WTC11 (cell line): ENCODE data around the gene TMEM204. TPM values are rescaled to one million over a fixed set of nuclear protein-coding genes. Genes with fewer than 3 reads are reported as not detected.

Source experiments
- ATAC-seq: fragments of 200-7000 bp; cut with Tn5 transposase; 2 replicates; pipeline ENCODE4 v1.10.0; 2021; ENCODE audit warnings: mild to moderate bottlenecking, moderate library complexity
- CTCF ChIA-PET: fragments of 300-600 bp; sonication (Branson Sonifier 250); formaldehyde crosslinking; loops from one replicate; lab custom pipeline; 2021; ENCODE audit warnings: antibody characterized with exemption; lab: Charles Lee
- POLR2A ChIA-PET: fragments of 350-600 bp; sonication (Branson Sonifier 250); formaldehyde crosslinking; loops from one replicate; lab custom pipeline; 2021; ENCODE audit warnings: antibody characterized with exemption; lab: Charles Lee
- DNase-seq: peaks from one replicate; pipeline ENCODE4 v3.0.0; 2021; ENCODE audit warnings: low spot score
- H3K27ac Mint-ChIP-seq: 2 replicates; pipeline ENCODE4 v1.8.0; 2021; ENCODE audit warnings: mixed read lengths
- H3K27me3 Mint-ChIP-seq: 2 replicates; pipeline ENCODE4 v1.8.0; 2021; ENCODE audit warnings: low read depth, mild to moderate bottlenecking, moderate library complexity, mixed read lengths
- H3K36me3 Mint-ChIP-seq: 2 replicates; pipeline ENCODE4 v1.8.0; 2021; ENCODE audit warnings: mixed read lengths
- H3K4me1 Mint-ChIP-seq: 2 replicates; pipeline ENCODE4 v1.8.0; 2022; ENCODE audit warnings: mixed read lengths
- H3K4me3 Mint-ChIP-seq: 2 replicates; pipeline ENCODE4 v1.8.0; 2021; ENCODE audit warnings: mild to moderate bottlenecking, moderate library complexity, mixed read lengths
- H3K9me3 Mint-ChIP-seq: 2 replicates; pipeline ENCODE4 v1.8.0; 2021; ENCODE audit warnings: mixed read lengths
- ETV6 ChIP-seq: sonication (generic); formaldehyde crosslinking; IDR thresholded peaks from 2 replicates; pipeline ENCODE4 v1.8.1; 2022; ENCODE audit warnings: mild to moderate bottlenecking, missing genetic modification reagents
- FOXJ3 ChIP-seq: sonication (generic); formaldehyde crosslinking; IDR thresholded peaks from 2 replicates; pipeline ENCODE4 v1.9.0; 2021; ENCODE audit warnings: missing genetic modification reagents, mild to moderate bottlenecking, borderline replicate concordance
- GABPB1 ChIP-seq: sonication (generic); formaldehyde crosslinking; IDR thresholded peaks from 2 replicates; pipeline ENCODE4 v1.8.1; 2023; ENCODE audit warnings: mild to moderate bottlenecking, missing genetic modification reagents
- JUN ChIP-seq: sonication (generic); formaldehyde crosslinking; IDR thresholded peaks from 2 replicates; pipeline ENCODE4 v1.8.0; 2023; ENCODE audit warnings: mild to moderate bottlenecking, missing genetic modification reagents
- KAT7 ChIP-seq: sonication (generic); formaldehyde crosslinking; IDR thresholded peaks from 2 replicates; pipeline ENCODE4 v1.8.1; 2023; ENCODE audit warnings: missing genetic modification reagents, mild to moderate bottlenecking, borderline replicate concordance
- MYBL2 ChIP-seq: sonication (generic); formaldehyde crosslinking; IDR thresholded peaks from 2 replicates; pipeline ENCODE4 v1.8.1; 2023; ENCODE audit warnings: mild to moderate bottlenecking, moderate library complexity, missing genetic modification reagents
- OVOL2 ChIP-seq: fragments of 250-450 bp; sonication (Bioruptor Pico); IDR thresholded peaks from 2 replicates; pipeline ENCODE4 v1.9.0; 2021; ENCODE audit warnings: mild to moderate bottlenecking, borderline replicate concordance
- PRRX2 ChIP-seq: fragments of 250-450 bp; sonication (Bioruptor Pico); IDR thresholded peaks from 2 replicates; pipeline ENCODE4 v1.8.0; 2021; ENCODE audit warnings: mild to moderate bottlenecking
- RORB ChIP-seq: fragments of 250-450 bp; sonication (Bioruptor Pico); IDR thresholded peaks from 2 replicates; pipeline ENCODE4 v1.9.0; 2021; ENCODE audit warnings: mild to moderate bottlenecking
- SMAD3 ChIP-seq: sonication (generic); formaldehyde crosslinking; IDR thresholded peaks from 2 replicates; pipeline ENCODE4 v1.8.0; 2022; ENCODE audit warnings: missing genetic modification reagents, mild to moderate bottlenecking, borderline replicate concordance
- TCF7 ChIP-seq: sonication (generic); formaldehyde crosslinking; IDR thresholded peaks from 2 replicates; pipeline ENCODE4 v1.8.0; 2022; ENCODE audit warnings: mild to moderate bottlenecking, low read depth, missing genetic modification reagents, moderate library complexity
- ZNF138 ChIP-seq: sonication (generic); formaldehyde crosslinking; conservative IDR thresholded peaks from 2 replicates; pipeline ENCODE4 v1.8.1; 2022; ENCODE audit warnings: mild to moderate bottlenecking, moderate library complexity, missing genetic modification reagents
- ZNF317 ChIP-seq: sonication (generic); formaldehyde crosslinking; IDR thresholded peaks from 2 replicates; pipeline ENCODE4 v1.8.1; 2023; ENCODE audit warnings: low read depth, mild to moderate bottlenecking, moderate library complexity, missing genetic modification reagents, borderline replicate concordance
- total RNA-seq: library from RNA; stranded (reverse); gene quantifications from 3 replicates; pipeline ENCODE4 v1.2.3, GENCODE V29; 2021
- TF ChIP-seq, protein P1 (sequence below): sonication (generic); formaldehyde crosslinking; IDR thresholded peaks from 2 replicates; pipeline ENCODE4 v1.8.1; 2022; ENCODE audit warnings: missing genetic modification reagents, borderline replicate concordance
- TF ChIP-seq, protein P2 (sequence below): fragments of 200-600 bp; IDR thresholded peaks from 2 replicates; pipeline ENCODE4 v1.8.0; 2022; ENCODE audit warnings: antibody characterized with exemption
- TF ChIP-seq, protein P3 (sequence below): sonication (generic); formaldehyde crosslinking; IDR thresholded peaks from 2 replicates; pipeline ENCODE4 v1.8.1; 2023; ENCODE audit warnings: mild to moderate bottlenecking, missing genetic modification reagents, moderate library complexity
- TF ChIP-seq, protein P4 (sequence below): sonication (generic); formaldehyde crosslinking; IDR thresholded peaks from 2 replicates; pipeline ENCODE4 v1.8.1; 2022; ENCODE audit warnings: mild to moderate bottlenecking, missing genetic modification reagents, moderate library complexity, borderline replicate concordance
- TF ChIP-seq, protein P5 (sequence below): sonication (generic); formaldehyde crosslinking; IDR thresholded peaks from 2 replicates; pipeline ENCODE4 v1.8.1; 2023; ENCODE audit warnings: mild to moderate bottlenecking, missing genetic modification reagents

The TMEM204 gene
- total RNA-seq, 1 experiment from 2014 or later: 0.35 TPM

DNA sequence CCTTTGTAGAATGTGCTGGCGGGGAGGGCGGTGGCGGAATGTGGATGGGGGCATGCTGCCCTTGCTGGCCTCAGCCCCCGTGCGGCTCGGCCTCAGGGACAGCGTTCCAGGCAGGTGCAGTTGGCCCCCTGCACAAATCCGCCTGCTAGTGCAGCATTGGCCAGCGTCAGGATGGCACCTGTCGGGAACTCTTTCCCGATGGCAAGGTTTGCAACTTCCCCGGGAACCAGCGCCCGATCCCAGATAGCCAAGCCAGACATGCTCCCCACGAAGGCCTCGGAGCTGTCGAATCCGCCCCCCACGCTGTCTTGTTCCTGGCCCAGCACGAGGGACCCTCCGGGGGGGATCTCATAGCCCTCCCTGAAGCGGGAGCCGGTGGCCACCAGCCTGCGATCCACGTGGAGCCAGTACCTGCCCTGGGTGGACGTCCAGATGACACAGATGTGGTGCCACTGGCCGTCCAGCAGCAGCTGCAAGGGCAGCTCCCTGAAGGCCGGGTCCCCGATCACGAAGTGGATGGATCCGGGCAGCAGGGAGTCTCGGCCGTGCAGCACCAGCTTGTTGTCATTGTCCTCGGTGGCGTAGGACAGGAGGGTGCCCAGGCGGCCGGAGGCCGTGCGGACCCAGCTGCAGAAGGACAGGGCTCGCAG lies 47.5 kb upstream of the TMEM204 start:
- no peak overlapping the region for H3K27ac Mint-ChIP-seq
- H3K4me3 Mint-ChIP-seq: no peak overlapping the region
- CTCF ChIA-PET: no interaction called here
- POLR2A ChIA-PET: no interaction called here
- peaks cover 19% of the 10 kb centered on the region for H3K27me3 Mint-ChIP-seq
- no peak for TF ChIP-seq OVOL2
- no peak for TF ChIP-seq SMAD3 (CRISPR knock-in tag)
- TF ChIP-seq, protein P1, sequence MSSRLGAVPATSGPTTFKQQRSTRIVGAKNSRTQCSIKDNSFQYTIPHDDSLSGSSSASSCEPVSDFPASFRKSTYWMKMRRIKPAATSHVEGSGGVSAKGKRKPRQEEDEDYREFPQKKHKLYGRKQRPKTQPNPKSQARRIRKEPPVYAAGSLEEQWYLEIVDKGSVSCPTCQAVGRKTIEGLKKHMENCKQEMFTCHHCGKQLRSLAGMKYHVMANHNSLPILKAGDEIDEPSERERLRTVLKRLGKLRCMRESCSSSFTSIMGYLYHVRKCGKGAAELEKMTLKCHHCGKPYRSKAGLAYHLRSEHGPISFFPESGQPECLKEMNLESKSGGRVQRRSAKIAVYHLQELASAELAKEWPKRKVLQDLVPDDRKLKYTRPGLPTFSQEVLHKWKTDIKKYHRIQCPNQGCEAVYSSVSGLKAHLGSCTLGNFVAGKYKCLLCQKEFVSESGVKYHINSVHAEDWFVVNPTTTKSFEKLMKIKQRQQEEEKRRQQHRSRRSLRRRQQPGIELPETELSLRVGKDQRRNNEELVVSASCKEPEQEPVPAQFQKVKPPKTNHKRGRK (CRISPR knock-in tag): no peak
- TF ChIP-seq PRRX2 (CRISPR knock-in tag): no peak
- TF ChIP-seq GABPB1 (CRISPR knock-in tag): no peak
- TF ChIP-seq JUN (CRISPR knock-in tag): no peak
- TF ChIP-seq KAT7: no peak
- TF ChIP-seq ETV6 (CRISPR knock-in tag): no peak
- TF ChIP-seq RORB (CRISPR knock-in tag): no peak
- TF ChIP-seq, protein P2, sequence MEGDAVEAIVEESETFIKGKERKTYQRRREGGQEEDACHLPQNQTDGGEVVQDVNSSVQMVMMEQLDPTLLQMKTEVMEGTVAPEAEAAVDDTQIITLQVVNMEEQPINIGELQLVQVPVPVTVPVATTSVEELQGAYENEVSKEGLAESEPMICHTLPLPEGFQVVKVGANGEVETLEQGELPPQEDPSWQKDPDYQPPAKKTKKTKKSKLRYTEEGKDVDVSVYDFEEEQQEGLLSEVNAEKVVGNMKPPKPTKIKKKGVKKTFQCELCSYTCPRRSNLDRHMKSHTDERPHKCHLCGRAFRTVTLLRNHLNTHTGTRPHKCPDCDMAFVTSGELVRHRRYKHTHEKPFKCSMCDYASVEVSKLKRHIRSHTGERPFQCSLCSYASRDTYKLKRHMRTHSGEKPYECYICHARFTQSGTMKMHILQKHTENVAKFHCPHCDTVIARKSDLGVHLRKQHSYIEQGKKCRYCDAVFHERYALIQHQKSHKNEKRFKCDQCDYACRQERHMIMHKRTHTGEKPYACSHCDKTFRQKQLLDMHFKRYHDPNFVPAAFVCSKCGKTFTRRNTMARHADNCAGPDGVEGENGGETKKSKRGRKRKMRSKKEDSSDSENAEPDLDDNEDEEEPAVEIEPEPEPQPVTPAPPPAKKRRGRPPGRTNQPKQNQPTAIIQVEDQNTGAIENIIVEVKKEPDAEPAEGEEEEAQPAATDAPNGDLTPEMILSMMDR: no peak
- no peak for TF ChIP-seq FOXJ3
- TF ChIP-seq TCF7 (CRISPR knock-in tag): no peak
- TF ChIP-seq, protein P3, sequence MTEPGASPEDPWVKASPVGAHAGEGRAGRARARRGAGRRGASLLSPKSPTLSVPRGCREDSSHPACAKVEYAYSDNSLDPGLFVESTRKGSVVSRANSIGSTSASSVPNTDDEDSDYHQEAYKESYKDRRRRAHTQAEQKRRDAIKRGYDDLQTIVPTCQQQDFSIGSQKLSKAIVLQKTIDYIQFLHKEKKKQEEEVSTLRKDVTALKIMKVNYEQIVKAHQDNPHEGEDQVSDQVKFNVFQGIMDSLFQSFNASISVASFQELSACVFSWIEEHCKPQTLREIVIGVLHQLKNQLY (CRISPR knock-in tag): no peak
- no peak for TF ChIP-seq MYBL2 (CRISPR knock-in tag)
- TF ChIP-seq, protein P4, sequence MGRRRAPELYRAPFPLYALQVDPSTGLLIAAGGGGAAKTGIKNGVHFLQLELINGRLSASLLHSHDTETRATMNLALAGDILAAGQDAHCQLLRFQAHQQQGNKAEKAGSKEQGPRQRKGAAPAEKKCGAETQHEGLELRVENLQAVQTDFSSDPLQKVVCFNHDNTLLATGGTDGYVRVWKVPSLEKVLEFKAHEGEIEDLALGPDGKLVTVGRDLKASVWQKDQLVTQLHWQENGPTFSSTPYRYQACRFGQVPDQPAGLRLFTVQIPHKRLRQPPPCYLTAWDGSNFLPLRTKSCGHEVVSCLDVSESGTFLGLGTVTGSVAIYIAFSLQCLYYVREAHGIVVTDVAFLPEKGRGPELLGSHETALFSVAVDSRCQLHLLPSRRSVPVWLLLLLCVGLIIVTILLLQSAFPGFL (CRISPR knock-in tag): no peak
- TF ChIP-seq ZNF138: no peak
- TF ChIP-seq ZNF317 (CRISPR knock-in tag): no peak
- TF ChIP-seq, protein P5, sequence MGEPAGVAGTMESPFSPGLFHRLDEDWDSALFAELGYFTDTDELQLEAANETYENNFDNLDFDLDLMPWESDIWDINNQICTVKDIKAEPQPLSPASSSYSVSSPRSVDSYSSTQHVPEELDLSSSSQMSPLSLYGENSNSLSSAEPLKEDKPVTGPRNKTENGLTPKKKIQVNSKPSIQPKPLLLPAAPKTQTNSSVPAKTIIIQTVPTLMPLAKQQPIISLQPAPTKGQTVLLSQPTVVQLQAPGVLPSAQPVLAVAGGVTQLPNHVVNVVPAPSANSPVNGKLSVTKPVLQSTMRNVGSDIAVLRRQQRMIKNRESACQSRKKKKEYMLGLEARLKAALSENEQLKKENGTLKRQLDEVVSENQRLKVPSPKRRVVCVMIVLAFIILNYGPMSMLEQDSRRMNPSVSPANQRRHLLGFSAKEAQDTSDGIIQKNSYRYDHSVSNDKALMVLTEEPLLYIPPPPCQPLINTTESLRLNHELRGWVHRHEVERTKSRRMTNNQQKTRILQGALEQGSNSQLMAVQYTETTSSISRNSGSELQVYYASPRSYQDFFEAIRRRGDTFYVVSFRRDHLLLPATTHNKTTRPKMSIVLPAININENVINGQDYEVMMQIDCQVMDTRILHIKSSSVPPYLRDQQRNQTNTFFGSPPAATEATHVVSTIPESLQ (CRISPR knock-in tag): no peak
- H3K9me3 Mint-ChIP-seq: no peaks in the 10 kb centered on the region
- DNase-seq (no peak), ATAC-seq (no peak)
- no peaks in the 10 kb centered on the region for H3K36me3 Mint-ChIP-seq
- no peaks in the 10 kb centered on the region for H3K4me1 Mint-ChIP-seq
